Endometrium (tissue), 2 donors: ENCODE data around the gene KRTAP1-3.
"Not testable (repeated sequence)": the region's sequence is repeated elsewhere in the genome, so short reads cannot be mapped to it uniquely, and the experiment has no call there.

Experiments
- FAIRE-seq: peaks from 2 replicates; lab custom pipeline; 2012; peaks lifted over from hg19 to GRCh38; lab: Jason Lieb, UNC
- donor health status: control.
- donor health status: control.

Gene KRTAP1-3

DNA sequence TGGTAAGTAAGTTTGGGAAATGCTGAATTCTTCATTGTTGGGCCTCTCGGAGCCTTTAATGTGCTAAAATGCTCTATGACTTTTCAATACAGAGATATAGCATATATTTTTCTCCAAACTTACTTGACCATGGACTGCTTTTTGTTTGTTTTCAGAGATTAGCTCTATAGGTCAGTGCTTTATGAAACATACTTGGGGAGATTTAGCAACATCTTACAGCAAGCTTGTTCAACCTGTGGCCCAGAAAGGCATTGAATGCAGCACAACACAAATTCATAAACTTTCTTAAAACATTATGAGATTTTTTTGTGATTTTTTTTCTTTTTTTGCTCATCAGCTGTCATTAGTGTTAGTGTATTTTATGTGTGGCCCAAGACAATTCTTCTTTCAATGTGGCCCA, 24.7 kb downstream of the KRTAP1-3 start:
- no peak for FAIRE-seq

DNA sequence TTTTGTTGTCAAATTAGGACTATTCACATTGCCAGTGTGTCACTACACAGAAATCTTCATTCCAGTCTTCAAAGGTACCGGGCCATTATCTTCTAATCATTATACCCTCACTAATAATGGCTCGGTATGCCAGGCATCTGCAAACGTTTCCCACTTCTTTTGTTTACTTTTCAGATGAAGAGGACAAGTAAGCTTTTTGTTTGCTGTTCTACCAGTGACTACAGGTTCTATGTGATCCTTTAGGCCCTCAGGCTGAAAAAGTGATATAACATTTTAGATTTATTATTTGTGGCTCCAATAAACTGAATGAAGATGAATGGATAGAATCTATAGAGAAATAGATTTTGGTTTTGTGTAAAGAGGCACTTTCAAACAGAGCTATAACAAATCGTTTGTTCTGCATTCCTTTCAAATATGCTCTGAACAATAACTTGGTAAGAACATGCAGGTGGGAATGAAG, 25.3 kb downstream of the KRTAP1-3 start:
- no peak for FAIRE-seq

DNA sequence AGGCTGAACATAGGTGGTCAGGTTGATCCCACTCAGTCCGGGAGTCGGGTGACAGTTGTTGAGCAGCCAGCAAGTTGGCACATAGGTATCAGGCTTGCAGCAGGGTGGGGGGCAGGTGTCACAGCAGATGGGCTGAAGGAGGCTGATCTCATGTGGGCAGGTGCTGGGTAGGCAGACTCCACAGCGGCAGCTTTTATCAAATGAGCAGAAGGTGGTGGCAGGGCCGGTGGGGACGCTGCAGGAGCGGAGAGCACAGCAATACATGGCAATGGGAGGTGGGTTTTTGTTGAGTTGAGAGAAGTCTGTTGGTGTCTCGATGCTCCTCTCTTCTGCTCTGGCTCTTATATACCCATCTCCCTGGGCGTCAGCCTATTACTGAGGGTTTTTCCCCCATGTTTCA, 25.9 kb downstream of the KRTAP1-3 start, which contains the start of gene KRTAP3-1:
KRTAP3-1 (minus strand) TSS at position 318 of the 400 bp plus-strand sequence; CDS start at position 264, 54 bp downstream.
- FAIRE-seq = no peak

DNA sequence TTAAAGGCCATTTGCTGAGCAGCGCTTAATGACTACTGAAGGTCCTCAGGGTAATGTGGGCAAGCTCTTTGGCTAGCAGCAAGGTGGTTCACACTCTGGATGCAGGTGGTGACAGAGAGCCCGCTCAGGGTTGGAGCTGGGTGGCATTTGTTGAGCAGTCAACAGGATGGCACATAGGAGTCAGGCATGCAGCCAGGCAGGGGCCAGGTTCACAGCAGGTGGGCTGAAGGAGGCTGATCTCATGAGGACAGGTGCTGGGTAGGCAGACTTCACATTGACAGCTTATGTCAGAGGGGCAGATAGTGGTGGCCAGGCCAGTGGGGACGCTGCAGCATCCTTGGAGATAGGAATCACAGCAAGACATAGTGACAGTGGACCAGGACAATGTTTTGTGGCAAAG, 30.3 kb downstream of the KRTAP1-3 start:
- FAIRE-seq = no peak

DNA sequence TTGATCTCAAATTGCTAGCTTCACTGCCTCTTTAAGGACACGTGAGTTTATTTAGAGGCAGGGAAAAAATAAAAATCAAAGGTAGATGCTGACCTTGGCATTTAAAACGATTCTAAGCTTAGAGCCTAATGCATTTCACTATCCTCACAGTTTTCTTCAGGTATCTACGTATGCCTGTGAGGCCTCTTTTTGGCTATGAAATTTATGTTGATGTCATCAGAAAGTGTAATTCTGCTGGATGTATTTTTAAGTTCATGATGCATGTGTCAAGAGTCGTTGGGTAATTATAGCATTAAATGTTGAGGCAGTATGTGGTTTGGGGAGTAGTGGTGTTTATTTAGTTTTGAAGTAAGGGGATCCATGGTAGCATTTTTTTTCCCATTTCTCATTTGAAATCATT, 30.7 kb downstream of the KRTAP1-3 start:
- FAIRE-seq = no peak

DNA sequence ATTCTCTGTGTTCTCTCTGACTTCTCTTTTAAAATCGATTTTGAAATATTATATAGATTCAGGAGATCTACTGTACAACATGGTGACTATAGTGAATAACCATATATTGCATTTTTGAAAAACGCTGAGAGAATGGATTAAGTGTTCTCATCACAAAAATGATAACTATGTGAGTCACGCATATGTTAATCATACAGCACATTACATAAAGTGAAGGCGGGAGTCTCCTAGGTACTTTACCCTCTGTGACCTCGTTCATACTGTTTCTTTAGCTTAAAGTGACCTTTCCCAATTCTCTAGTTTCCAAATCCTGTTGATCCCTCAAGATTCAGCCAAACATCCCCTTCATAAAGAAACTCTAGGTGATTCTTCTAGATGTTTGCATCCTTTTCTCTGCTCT, 31.9 kb downstream of the KRTAP1-3 start:
- FAIRE-seq = no peak

DNA sequence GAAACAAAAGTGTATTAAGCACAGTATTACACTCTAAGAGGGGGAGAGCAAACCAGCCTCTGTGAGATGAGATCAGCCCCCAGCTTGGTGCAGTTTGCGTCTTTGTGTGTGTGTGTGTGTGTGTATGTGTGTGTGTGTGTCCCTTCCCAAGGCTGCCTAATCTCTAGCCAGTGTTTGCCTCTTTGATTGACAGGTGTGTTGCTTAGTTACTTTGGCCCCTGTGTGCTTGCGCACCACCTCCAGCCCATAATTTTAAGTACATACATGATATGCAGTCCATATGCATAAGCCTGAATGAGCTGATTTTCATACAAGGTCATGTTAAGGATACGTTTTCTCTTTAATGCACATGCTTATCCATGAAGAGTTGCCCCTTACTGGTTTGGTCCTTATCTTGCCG, 32.9 kb downstream of the KRTAP1-3 start:
- no peak for FAIRE-seq

DNA sequence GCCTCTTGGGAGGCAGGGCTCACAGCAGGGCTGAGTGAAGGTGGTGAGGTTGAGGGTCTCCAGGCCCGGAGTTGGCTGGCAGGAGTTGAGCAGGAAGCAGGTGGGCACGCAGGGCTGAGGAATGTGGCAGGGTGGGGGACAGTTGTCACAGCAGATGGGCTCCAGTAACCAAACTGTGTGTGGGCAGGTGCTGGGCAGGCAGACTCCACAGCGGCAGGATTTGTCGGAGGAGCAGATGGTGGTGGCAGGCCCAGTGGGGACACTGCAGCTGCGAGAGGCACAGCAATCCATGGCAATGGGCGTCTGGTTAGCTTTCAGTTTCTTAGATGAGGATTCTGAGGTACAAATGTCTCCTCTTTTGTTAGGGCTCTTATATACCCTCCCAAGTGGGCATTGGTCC, 35.1 kb downstream of the KRTAP1-3 start, which contains the start of gene KRTAP3-2:
KRTAP3-2 (minus strand) TSS at position 344 of the 400 bp plus-strand sequence; CDS start at position 291, 53 bp downstream.
- not testable (repeated sequence) for FAIRE-seq

DNA sequence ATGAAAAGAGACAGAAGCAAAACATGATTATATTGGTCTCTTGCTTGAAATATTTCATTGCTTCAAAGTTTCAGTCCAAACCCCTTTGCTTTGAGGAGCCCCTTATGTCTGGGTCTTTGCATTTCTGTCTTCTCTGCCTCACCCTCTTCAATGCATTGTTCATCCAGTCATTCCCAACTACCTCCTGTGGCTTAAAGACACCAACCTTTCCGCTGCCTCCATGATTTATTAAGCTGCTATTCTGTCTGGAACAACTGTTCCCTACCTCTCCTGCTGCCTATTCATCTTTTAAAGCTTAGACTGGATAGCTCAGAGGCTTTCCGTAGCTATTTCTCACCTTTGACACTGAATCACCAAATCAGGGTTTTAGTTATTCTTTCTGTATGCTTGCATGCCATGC, 37.3 kb downstream of the KRTAP1-3 start:
- FAIRE-seq = no peak

DNA sequence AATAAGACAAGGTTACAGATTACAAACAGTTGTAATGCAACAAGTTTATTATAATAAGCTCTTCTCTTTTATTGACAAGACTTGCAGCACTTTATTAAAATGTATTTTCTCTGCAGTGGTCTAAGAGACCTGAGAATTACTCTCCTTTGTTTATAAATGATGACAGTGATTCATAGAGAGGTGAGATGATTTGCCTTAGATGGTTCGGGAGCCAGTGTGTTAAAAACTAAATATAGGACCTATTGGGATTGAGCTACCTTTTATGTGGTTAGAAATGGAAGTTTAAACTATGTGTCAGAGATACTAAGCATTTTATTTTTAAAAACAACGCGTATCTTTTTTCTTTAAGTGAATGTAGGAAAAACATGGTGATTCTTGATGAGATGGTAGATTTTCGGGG, 37.8 kb downstream of the KRTAP1-3 start:
- no peak for FAIRE-seq

DNA sequence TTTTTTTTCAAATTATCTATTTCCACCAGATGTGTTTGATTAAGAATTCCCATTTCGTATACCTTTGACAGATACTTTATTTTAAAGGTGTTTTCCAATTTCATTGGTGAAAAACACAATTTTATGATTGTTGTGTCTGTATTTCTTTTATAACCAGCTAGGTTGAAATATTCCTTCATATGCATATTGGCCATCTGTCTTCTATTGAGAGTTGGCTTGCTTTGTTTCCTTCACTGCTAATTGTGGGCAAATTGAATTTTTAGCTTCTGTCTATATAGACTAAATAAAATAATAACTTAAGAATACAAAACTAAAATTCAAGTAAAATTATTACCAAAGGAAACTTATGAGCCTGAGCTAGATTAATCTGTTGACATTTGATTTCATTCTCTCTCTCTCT, 39.6 kb downstream of the KRTAP1-3 start:
- no peak for FAIRE-seq

DNA sequence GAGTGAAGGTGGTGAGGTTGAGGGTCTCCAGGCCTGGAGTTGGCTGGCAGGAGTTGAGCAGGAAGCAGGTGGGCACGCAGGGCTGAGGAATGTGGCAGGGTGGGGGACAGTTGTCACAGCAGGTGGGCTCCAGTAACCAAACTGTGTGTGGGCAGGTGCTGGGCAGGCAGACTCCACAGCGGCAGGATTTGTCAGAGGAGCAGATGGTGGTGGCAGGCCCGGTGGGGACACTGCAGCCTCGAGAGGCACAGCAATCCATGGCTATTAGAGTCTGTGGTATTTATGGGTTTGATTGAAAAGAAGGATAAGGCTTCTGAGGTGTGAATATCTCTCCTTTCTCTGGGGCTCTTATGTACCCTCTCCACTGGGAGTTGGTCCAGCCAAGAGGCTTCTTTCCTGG, 40.8 kb downstream of the KRTAP1-3 start, which contains the start of gene KRTAP3-3:
KRTAP3-3 (minus strand) TSS at position 326 of the 400 bp plus-strand sequence; CDS start at position 259, 67 bp downstream.
- no peak for FAIRE-seq

DNA sequence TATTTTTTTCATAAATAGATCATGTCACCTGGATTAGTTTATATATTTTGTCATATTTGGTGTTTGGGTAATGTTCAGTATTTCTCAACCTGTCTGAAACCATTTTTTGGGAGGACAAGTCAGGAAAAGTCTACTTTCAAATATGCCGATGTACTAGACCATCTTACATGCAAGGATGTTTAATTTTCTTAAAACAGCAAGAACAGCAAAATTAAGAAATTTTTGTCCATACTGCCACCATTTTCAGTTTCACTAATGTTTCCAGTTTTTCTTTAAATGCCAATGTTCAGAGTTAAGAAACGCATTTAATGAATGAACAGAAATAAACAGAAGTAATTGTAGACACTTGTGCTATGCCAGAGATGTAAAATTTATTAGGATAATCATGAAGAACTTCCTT, 41.6 kb downstream of the KRTAP1-3 start:
- FAIRE-seq = no peak

DNA sequence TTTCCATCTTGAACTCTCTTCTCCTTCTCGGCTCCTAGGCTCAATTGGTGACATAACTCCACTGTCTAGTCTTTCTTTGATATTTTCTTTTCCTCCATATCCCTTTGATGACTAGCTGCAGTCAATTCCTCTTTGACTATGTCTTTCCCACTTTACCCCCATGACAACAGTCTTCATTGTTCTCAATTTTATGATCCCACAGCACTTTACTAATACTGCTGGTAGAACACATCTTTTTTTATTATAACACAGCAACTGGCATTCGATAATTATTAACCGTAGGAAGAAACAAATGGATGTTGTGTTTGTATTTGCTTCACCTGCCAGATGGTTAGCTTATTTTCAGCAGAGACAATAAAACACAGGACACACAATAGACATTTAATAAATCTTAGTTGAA, 42.0 kb downstream of the KRTAP1-3 start:
- no peak for FAIRE-seq

DNA sequence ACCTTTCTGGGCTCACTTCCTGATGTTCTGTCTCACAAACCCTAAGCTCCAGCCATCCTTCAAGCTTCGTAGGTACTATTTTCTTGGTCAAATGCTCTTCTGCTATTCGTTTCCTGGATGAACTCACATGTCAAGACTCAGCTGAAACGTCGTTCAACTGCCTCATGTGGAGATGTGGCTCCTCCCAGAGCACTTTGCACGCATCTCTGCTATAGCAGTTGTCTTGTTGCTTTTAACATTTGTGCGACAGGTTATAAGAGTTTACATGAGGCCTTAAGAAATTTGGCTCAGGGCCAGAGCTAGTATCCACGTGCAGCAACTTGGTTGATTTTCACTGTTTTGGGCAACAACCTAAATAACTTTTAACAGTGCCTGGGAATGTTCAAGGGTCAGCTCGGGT, 47.8 kb downstream of the KRTAP1-3 start:
- no peak for FAIRE-seq

DNA sequence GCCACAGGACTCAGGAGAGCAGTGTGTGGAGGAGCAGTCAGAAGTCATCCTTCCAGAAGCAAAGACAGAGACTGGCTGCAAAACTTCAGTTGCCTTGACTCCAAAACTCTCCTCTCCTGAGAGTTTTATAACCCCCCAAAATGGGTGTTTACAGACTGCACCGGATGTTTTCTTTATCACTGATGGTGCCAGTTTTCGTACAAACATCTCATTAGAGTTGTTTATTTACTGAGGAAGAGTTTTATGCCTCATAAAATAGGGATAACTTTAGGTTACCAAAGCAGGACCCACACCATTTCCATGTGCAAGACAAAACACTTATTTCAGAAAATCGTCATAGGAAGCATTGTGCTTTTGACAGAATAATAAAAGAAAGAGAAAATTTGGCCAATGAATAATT, 50.4 kb downstream of the KRTAP1-3 start, which contains the start of gene KRT40:
KRT40 (minus strand) TSS at position 101 of the 400 bp plus-strand sequence; CDS start at position 48, 53 bp downstream.
- no peak for FAIRE-seq
